ENCODE measurements around the gene NOX3. TPM values are rescaled to one million over a fixed set of nuclear protein-coding genes. Genes with fewer than 3 reads are reported as not detected.

Gene NOX3
- total RNA-seq, 2 experiments from 2014 or later, result not detected

DNA sequence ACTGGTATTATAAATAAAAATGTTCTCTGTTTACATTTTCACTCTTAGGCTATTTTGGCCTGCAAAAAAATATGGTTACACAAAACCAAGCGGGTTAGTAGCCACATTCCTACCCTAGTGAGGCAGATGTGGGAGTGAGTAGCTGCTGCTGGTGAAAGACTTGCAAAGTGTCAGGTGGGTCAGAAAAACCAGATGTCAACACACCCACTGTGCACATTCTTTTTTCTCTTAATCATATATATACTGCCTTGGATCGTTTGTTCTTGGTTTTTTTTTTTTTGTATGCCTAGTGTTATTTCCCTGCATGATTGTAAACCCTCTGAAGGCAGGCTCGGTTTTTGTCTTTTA lies 73.3 kb downstream of the NOX3 start:
- Mint-ChIP-seq H3K4me3 (no peak overlapping the region), H3K36me3 (ENCODE audit: low read depth) (no peaks in the 10 kb centered on the region), H3K27me3 (no peaks in the 10 kb centered on the region), H3K27ac (no peak overlapping the region), H3K9me3 (peaks cover 4% of the 10 kb centered on the region), H3K4me1 (ENCODE audit: low read depth) (no peaks in the 10 kb centered on the region)
- DNase-seq (no peak), ATAC-seq (ENCODE audit: poor library complexity) (no peak)
- POLR2A ChIA-PET, result no interaction called here
- TF ChIP-seq, protein P1, sequence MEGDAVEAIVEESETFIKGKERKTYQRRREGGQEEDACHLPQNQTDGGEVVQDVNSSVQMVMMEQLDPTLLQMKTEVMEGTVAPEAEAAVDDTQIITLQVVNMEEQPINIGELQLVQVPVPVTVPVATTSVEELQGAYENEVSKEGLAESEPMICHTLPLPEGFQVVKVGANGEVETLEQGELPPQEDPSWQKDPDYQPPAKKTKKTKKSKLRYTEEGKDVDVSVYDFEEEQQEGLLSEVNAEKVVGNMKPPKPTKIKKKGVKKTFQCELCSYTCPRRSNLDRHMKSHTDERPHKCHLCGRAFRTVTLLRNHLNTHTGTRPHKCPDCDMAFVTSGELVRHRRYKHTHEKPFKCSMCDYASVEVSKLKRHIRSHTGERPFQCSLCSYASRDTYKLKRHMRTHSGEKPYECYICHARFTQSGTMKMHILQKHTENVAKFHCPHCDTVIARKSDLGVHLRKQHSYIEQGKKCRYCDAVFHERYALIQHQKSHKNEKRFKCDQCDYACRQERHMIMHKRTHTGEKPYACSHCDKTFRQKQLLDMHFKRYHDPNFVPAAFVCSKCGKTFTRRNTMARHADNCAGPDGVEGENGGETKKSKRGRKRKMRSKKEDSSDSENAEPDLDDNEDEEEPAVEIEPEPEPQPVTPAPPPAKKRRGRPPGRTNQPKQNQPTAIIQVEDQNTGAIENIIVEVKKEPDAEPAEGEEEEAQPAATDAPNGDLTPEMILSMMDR (IDR thresholded peaks at IDR 0.05), result no peak
- intact Hi-C loops (cut with DNase I, micrococcal nuclease), result no loop called here
- Histone ChIP-seq H3K4me1 (ENCODE audit: insufficient read depth, low read length) (no peaks in the 10 kb centered on the region), H3K36me3 (ENCODE audit: insufficient read depth, low read length) (no peaks in the 10 kb centered on the region), H3K9me3 (ENCODE audit: control insufficient read depth in 1 of 2, insufficient read depth in 1 of 2, low read length in 2 of 2) (peaks cover 0 to 4% of the 10 kb centered on the region in 2 experiments), H3K27me3 (ENCODE audit: control insufficient read depth in 1 of 2, insufficient read depth in 2 of 2, low read length in 2 of 2) (no peaks in the 10 kb centered on the region), H3K4me3 (ENCODE audit: low read length) (no peak overlapping the region), H3K27ac (ENCODE audit: low read depth in 1 of 2, low read length in 2 of 2) (no peak overlapping the region)
- CTCF ChIA-PET, result no interaction called here

DNA sequence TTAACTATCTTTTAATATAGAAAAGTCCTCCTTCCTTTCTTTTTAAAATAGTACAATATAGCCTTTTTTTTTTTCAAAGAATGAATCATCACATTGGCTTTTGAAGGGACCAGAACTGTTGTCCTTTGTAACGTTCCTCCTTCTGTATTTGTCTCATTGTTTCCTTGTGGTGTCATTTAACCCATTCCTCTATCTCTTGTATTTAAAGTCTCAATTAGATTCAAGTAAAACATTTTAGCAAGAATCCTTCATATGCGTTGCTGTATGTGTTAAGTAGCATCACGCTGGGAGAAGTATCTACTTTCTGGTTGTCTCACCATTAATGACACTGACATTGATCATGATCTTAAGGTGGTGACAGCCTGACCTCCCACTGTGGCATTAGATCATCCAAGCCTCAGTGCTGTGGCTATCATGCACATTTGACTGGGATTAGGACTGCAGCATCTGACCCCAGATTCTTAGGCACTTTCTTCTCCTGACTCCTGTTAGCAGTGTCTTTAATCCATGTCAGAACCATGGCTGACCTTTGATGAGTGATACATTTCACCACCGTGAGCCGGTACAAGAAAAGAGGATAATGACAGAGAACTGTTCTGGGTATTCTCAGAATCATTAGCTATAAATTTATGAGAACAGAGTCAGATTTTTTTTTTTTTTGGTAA lies 73.8 kb downstream of the NOX3 start:
- Histone ChIP-seq H3K27me3 (ENCODE audit: control insufficient read depth in 1 of 2, insufficient read depth in 2 of 2, low read length in 2 of 2) (no peaks in the 10 kb centered on the region), H3K4me3 (ENCODE audit: low read length) (no peak overlapping the region), H3K36me3 (ENCODE audit: insufficient read depth, low read length) (no peaks in the 10 kb centered on the region), H3K27ac (ENCODE audit: low read depth in 1 of 2, low read length in 2 of 2) (no peak overlapping the region), H3K9me3 (ENCODE audit: control insufficient read depth in 1 of 2, insufficient read depth in 1 of 2, low read length in 2 of 2) (peaks cover 0 to 4% of the 10 kb centered on the region in 2 experiments), H3K4me1 (ENCODE audit: insufficient read depth, low read length) (no peaks in the 10 kb centered on the region)
- no peak for ATAC-seq (ENCODE audit: poor library complexity)
- TF ChIP-seq, protein P1 (IDR thresholded peaks at IDR 0.05), result no peak
- Mint-ChIP-seq H3K4me3 (no peak overlapping the region), H3K27me3 (no peaks in the 10 kb centered on the region), H3K27ac (no peak overlapping the region), H3K36me3 (ENCODE audit: low read depth) (no peaks in the 10 kb centered on the region), H3K9me3 (peaks cover 2% of the 10 kb centered on the region), H3K4me1 (ENCODE audit: low read depth) (no peaks in the 10 kb centered on the region)
- CTCF ChIA-PET, result no interaction called here
- POLR2A ChIA-PET, result no interaction called here
- DNase-seq, result no peak
- intact Hi-C loops (cut with DNase I, micrococcal nuclease), result no loop called here

DNA sequence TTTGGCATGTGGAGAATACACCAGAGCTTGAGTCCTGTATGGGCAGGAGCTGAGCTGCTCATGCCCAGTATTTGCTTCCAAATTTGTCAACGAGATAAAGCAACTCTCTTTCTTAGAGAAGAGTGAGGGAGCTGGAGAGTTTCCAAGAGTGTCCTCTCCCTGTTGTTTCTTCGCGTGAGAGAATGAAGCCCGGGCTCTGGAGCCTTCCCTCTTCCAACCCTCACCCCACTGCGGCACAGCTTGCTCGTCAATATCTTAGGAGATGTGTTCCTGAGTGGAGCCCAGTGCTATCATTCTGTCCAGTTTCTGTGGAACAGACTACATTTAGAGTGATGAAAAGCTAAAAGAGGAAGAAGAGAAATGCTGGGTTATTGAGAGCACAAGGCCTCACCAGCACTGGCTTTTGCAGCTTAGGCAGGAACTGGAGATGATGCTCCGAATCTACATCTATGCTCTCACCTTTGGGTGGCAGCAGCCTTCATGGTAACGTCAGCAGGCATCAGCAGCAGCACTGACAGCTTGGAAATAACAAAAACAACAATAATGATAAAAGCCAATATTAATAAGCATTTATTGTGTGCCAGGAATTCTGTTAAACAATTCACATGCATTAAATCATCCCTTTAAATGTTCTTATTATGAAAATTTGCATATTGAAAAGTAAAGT lies 74.8 kb downstream of the NOX3 start:
- DNase-seq (peak in 2 of 14 experiments; percentile 5 to 13), ATAC-seq (ENCODE audit: poor library complexity) (no peak)
- H3K36me3 Mint-ChIP-seq (ENCODE audit: low read depth), result no peaks in the 10 kb centered on the region
- intact Hi-C loops (cut with DNase I, micrococcal nuclease), result no loop called here
- Histone ChIP-seq H3K27ac (ENCODE audit: low read depth in 1 of 2, low read length in 2 of 2) (no peak overlapping the region), H3K4me1 (ENCODE audit: insufficient read depth, low read length) (no peaks in the 10 kb centered on the region), H3K36me3 (ENCODE audit: insufficient read depth, low read length) (no peaks in the 10 kb centered on the region), H3K27me3 (ENCODE audit: control insufficient read depth in 1 of 2, insufficient read depth in 2 of 2, low read length in 2 of 2) (no peaks in the 10 kb centered on the region), H3K9me3 (ENCODE audit: control insufficient read depth in 1 of 2, insufficient read depth in 1 of 2, low read length in 2 of 2) (peaks cover 0 to 4% of the 10 kb centered on the region in 2 experiments), H3K4me3 (ENCODE audit: low read length) (no peak overlapping the region)
- no peaks in the 10 kb centered on the region for H3K9me3 Mint-ChIP-seq
- H3K4me3 Mint-ChIP-seq, result no peak overlapping the region
- no peaks in the 10 kb centered on the region for H3K4me1 Mint-ChIP-seq (ENCODE audit: low read depth)
- CTCF ChIA-PET, result no interaction called here
- H3K27me3 Mint-ChIP-seq, result no peaks in the 10 kb centered on the region
- TF ChIP-seq, protein P1 (IDR thresholded peaks at IDR 0.05), result no peak
- no peak overlapping the region for H3K27ac Mint-ChIP-seq
- POLR2A ChIA-PET, result no interaction called here

All from CD4-positive, alpha-beta T cell (primary cell).